ENCODE measurements around the gene STAT4. TPM values are rescaled to one million over a fixed set of nuclear protein-coding genes. Genes with fewer than 3 reads are reported as not detected.

The STAT4 gene
- polyA plus RNA-seq, 1 experiment, result 1.5 TPM

GRCh38 chr2:191006297-191006696 is 144.5 kb downstream of the STAT4 start:
- DNase-seq (ENCODE audit: low read depth), result no peak

GRCh38 chr2:191003405-191004309 is 147.1 kb downstream of the STAT4 start:
- ChIA-PET POLR2A (no interaction called here), CTCF (interaction anchor here (1.1 kb wide), 1 partner anchor 9 kb away, joined by 3 read pairs; no protein-coding TSS in a partner anchor)
- no peak for TF ChIP-seq CTCF (IDR thresholded peaks at IDR 0.05; ENCODE audit: insufficient read depth, low read depth, low read length)
- no peaks in the 10 kb centered on the region for H3K27me3 ChIP-seq (ENCODE audit: control insufficient read depth, insufficient read depth, low read length)
- H3K36me3 ChIP-seq (ENCODE audit: control insufficient read depth, insufficient read depth, low read length), result peaks cover 27% of the 10 kb centered on the region
- no peak overlapping the region for H3K4me3 ChIP-seq (ENCODE audit: low read depth, low read length)
- DNase-seq (ENCODE audit: low read depth), result no peak

More at GRCh38 chr2:191006297-191006696, 144.5 kb downstream of the STAT4 start:
- no peaks in the 10 kb centered on the region for H3K27me3 ChIP-seq (ENCODE audit: control insufficient read depth, insufficient read depth, low read length)
- TF ChIP-seq CTCF (IDR thresholded peaks at IDR 0.05; ENCODE audit: insufficient read depth, low read depth, low read length), result no peak
- peaks cover 21% of the 10 kb centered on the region for H3K36me3 ChIP-seq (ENCODE audit: control insufficient read depth, insufficient read depth, low read length)
- ChIA-PET POLR2A (no interaction called here), CTCF (interaction anchor here (1.3 to 1.4 kb wide), 3 partner anchors 9 to 150 kb away, joined by 3 to 4 read pairs (median 4); no protein-coding TSS in a partner anchor)
- H3K4me3 ChIP-seq (ENCODE audit: low read depth, low read length), result no peak overlapping the region

- no peak for TF ChIP-seq CTCF (IDR thresholded peaks at IDR 0.05; ENCODE audit: insufficient read depth, low read depth, low read length)
- CTCF ChIA-PET, result no interaction called here
- no peaks in the 10 kb centered on the region for H3K27me3 ChIP-seq (ENCODE audit: control insufficient read depth, insufficient read depth, low read length)
Observed at GRCh38 chr2:191001624-191002023, 149.2 kb downstream of the STAT4 start.

DNA sequence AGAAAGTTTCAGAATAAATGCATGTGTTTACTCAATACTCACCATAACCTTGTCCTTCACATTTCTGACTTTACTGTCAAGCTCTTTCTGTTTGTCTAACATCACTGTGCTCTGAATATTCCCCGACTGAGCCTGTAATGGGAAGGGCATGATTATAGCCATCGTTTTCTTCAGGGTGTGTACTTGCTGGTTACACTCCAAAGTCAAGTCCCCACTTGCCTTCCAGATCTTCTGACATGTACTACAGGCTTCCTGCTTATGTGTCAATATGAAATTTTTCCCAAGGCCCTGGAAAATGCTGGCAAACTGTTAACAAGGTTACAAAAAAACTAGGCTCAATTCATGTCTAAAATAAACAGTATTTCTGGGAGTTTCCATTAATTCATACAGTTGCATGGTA is 149.8 kb downstream of the STAT4 start:
- DNase-seq (ENCODE audit: low read depth), result no peak
- TF ChIP-seq CTCF (IDR thresholded peaks at IDR 0.05; ENCODE audit: insufficient read depth, low read depth, low read length), result no peak
- Histone ChIP-seq H3K4me3 (ENCODE audit: low read depth, low read length) (no peak overlapping the region), H3K36me3 (ENCODE audit: control insufficient read depth, insufficient read depth, low read length) (peaks cover 30% of the 10 kb centered on the region), H3K27me3 (ENCODE audit: control insufficient read depth, insufficient read depth, low read length) (no peaks in the 10 kb centered on the region)
- POLR2A ChIA-PET, result no interaction called here
- CTCF ChIA-PET, result interaction anchor here (1.7 kb wide), 1 partner anchor 154 kb away, joined by 5 read pairs; no protein-coding TSS in a partner anchor

More at GRCh38 chr2:191001624-191002023, 149.2 kb downstream of the STAT4 start:
- no peak for DNase-seq (ENCODE audit: low read depth)
- POLR2A ChIA-PET, result no interaction called here
- no peak overlapping the region for H3K4me3 ChIP-seq (ENCODE audit: low read depth, low read length)
- H3K36me3 ChIP-seq (ENCODE audit: control insufficient read depth, insufficient read depth, low read length), result peaks cover 32% of the 10 kb centered on the region

DNA sequence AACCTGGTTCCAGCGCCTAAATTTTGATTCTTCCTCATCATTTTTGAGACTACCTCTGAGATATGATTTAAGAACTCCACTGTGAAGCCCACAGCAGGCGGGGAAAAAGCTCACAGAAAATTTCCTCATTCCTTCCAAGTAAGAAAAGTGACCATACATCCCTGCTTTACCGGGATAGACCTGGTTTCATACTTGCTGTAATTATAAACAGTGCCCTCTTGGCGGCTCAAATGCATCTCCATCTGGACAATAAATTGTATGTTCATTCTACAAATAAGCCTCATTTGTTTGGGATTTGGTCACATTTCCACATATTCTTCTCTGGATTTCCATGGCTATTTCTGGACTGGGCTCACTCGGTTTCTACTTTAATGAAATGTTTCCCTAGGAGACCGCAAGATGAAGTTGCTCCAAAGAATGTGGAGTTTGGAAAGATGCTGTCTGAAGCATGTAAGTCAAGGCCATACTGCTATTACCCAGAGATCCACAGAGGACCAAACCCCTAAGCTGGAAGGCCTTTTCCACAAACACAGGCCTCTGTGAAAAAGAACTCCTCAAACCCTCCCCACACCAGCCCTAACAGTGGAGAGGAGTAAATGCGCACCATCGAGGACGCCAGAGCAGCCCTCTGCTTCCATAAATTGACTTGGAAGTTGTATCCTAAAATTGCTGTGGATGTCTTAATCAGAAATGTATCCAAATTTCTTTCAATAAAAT is 150.7 kb downstream of the STAT4 start:
- Histone ChIP-seq H3K36me3 (ENCODE audit: control insufficient read depth, insufficient read depth, low read length) (peaks cover 30% of the 10 kb centered on the region), H3K27me3 (ENCODE audit: control insufficient read depth, insufficient read depth, low read length) (no peaks in the 10 kb centered on the region), H3K4me3 (ENCODE audit: low read depth, low read length) (no peak overlapping the region)
- ChIA-PET CTCF (interaction anchor here (1.7 kb wide), 1 partner anchor 155 kb away, joined by 5 read pairs; no protein-coding TSS in a partner anchor), POLR2A (no interaction called here)
- DNase-seq (ENCODE audit: low read depth), result no peak
- no peak for TF ChIP-seq CTCF (IDR thresholded peaks at IDR 0.05; ENCODE audit: insufficient read depth, low read depth, low read length)

Data from BJ (cell line).